GM18508 (cell line): ENCODE data around the gene NRDE2.
"Not testable (repeated sequence)": the region's sequence is repeated elsewhere in the genome, so short reads cannot be mapped to it uniquely, and the experiment has no call there.

ENCODE experiments used
- ATAC-seq: cut with Tn5 transposase; IDR thresholded peaks from one replicate; pipeline ENCODE4 v1.9.1; 2021; ENCODE audit warnings: moderate number of reproducible peaks; ENCODE audit not compliant: insufficient read depth, unreplicated experiment

The NRDE2 gene

DNA sequence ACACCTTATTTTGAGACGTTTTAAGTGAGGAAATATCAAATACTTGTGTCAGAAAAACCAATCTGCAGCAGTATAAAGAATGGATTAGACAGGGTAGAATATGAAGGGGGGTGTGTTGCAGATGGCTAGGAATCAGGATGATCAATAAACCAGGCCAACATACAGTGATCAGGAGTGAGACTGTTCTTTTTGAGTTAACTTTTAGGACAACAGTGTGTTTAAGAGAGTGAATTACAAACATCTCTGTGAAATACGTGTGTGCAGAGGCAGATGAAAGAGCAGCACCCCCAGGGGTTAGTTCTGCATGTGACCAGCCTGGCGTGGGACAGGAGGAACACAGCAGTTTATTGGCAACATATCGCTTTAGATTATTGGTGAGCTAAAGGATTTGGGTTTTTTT, 10.6 kb upstream of the NRDE2 start:
- no peak for ATAC-seq

DNA sequence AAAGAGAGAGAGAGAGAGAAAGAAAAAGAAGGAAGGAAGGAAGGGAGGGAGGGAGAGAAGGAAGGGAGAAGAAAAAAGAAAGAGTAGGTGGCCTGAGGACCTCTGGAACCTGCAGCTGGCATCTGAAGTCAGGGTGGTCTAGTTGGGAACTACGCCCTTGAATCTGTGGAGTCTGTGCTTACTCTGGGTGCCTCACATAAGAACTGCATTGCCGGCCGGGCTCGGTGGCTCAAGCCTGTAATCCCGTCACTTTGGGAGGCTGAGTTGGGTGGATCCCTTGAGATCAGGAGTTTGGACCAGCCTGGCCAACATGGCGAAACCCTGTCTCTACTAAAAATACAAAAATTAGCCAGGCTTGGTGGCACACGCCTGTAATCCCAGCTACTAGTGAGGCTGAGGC, 10.0 kb upstream of the NRDE2 start:
- no peak for ATAC-seq

- not testable (repeated sequence) for ATAC-seq
Measured at GRCh38 chr14:90341232-90341631, 9.5 kb upstream of the NRDE2 start.

DNA sequence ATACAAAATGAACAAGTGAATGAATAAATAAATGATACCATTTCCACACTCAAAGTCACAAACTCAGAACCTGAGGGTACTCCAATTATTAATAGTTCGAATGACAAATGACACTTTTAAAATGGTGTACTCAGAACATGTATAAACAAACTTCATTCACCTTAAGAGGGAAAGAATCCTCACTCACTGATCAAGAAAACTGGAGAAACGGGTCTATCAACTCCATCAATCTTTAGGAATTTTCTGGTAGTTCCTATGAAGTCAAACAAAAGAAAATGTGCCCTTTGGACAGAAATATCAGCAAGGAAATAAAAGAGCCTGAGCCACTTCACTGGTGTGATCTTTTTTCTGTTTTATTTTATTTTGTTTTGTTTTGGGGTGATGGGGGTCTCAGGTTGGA, 5.2 kb upstream of the NRDE2 start:
- ATAC-seq, result no peak

GRCh38 chr14:90336401-90336800, 4.7 kb upstream of the NRDE2 start:
- no peak for ATAC-seq

DNA sequence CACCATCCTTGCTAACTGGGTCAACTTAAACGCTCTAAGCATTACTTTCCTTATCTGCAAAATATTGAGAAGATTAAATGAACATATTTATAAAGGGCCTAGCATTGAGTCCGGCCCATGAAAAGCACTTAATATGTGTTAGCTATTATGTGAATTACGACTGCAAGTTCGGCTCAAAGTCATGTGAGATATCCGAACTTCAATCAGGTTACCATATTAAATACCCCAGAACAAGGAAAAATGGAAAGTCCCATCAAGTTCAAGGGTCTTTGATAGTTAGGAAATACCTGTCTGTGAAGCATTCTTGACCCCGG, 487 bp upstream of the NRDE2 start:
- ATAC-seq, result no peak

GRCh38 chr14:90330203-90331196, 1.2 kb downstream of the NRDE2 start:
- no peak for ATAC-seq

DNA sequence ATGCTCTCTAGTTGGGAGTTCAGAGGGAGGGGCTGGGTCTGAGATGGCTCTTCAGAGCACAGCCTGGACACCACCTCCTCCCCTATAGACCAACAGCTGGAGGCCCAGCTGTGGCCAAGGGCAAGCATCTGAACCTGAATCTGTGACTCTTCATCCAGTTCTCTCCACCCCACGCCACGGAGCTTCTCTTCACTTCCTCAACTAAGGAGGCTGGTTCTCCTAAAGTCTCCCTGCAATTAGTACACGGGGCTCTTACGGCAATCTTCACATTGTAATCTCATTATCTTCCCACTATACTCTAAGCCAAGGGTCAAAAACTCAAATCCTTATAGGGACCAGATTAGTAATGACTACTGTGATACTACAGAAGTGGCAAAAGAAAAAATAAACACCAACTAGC, 9.8 kb downstream of the NRDE2 start:
- ATAC-seq, result no peak

GRCh38 chr14:90319634-90320541, 11.9 kb downstream of the NRDE2 start:
- no peak for ATAC-seq

DNA sequence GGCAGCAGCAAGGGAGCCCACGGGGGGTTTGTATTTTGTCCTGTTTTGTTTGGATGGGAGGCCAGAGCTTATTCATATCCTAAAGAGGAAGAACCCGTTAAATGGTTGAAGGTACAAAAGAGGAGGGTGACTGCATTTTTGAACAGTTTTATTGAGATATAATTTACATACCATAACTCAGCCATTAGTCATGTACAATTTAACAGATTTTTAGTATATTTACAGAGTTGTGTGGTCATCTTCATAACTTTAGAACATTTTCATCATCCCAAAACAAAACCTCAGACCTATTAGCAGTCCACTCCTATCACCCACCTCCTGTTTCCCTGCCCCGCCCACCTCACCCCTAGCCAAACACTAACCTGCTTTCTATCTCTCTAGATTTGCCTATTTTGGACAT, 12.6 kb downstream of the NRDE2 start:
- no peak for ATAC-seq

DNA sequence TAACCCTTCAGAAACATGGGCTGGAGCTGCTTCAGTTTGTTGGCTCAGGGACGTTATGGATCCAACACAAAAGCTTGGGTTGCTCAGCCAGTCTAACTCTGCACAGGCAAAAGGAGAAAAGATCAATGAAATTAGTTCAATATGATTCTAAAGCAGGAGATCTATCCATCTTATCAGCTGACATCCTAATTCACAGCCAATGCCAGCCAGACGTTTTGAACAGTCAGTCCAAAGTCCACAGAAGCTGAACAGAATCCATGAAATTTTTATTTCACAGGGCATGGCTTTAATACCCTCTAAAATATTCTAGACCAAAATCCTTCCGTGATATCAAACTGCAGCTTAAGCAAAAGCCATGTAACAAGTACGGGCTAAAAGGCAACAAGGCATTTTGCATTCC, 13.7 kb downstream of the NRDE2 start:
- no peak for ATAC-seq

- no peak for ATAC-seq
Measured at GRCh38 chr14:90317286-90317685, 14.5 kb downstream of the NRDE2 start.

GRCh38 chr14:90308561-90308960, 23.2 kb downstream of the NRDE2 start:
- no peak for ATAC-seq

GRCh38 chr14:90305176-90305601, 26.6 kb downstream of the NRDE2 start:
- ATAC-seq, result no peak

- no peak for ATAC-seq
Measured at GRCh38 chr14:90304502-90304901, 27.2 kb downstream of the NRDE2 start.

DNA sequence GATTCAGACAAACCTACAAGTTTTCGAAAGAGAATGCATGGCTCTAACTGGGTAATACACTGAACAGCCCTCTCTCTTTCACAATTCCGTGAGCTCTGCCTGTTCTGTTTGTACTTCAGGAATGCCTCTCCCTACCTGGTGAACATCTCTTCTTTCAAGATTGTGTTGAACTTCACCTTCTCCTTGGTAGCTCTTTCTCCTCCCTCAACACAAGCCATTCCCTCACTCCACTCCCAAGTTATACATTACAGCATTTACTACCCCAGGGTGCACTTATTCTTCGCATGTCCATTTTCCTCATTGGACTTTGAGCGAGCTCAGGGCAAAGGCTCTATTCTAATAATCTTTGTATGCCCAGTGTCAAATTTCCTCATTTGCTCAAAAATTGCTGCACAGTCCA, 28.3 kb downstream of the NRDE2 start:
- ATAC-seq, result no peak

DNA sequence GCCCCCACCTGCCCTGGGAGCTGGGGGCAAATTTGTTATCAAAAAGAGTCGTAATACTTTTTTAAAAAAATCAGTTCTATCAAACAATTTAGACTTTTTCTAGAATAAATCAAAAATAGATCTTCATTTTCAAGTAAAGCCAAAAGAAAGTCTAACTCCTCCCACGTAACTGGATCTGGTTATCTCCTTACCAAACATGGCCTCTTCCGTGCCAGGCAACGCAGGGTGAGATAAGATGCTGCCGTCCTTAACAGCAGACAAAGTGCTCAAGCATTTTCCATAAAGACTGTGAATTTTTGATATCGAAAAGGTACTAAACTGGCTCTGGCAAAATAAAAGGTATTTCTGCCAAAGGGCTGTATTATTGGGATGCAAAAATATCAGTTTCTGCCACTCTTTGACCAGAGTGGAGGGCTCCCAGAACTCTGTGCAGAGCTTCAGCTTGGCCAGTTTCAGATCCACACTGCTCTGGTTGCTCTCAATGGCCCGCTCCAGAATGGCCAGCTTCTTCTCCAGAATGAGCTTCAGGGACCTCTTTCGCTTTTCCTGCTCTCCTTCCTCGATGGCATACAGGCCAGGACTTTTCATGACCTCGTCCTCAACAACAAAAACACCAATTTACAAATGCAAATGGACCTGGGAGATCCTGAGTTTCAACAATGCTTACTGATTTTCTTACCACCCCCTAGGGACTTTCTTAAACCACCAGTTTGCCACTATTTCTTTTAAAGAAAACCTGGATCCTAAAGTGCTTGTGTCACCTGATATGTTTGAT, 29.0 kb downstream of the NRDE2 start:
- ATAC-seq, result no peak

- no peak for ATAC-seq
Measured at GRCh38 chr14:90301668-90302090, 30.1 kb downstream of the NRDE2 start.

GRCh38 chr14:90301122-90301521, 30.6 kb downstream of the NRDE2 start:
- ATAC-seq, result no peak

DNA sequence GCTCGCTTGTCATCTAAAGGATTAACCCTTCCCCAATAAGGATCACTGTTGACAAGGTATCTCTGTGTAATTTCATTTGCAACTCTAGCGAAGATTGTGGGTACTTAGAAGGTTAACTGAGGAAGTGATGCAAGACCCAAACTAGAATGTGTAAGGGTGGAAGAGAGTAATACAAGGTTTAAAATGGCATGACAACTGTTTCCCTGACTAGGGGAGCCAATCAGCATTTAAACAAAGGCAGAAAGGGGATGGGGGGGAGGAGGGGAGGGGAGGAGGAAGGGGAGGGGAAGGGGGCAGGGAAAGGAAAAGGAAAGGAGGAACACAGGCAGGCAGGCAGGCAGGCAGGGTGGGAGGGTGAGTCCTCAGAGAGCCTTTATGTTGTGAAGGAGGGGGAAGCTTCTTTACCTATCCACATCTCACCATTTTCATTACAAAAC, 31.1 kb downstream of the NRDE2 start:
- ATAC-seq, result no peak
